PC-3 (cell line): ENCODE data around the gene RPL27. TPM values are rescaled to one million over a fixed set of nuclear protein-coding genes. Genes with fewer than 3 reads are reported as not detected.

Experiments used
- ATAC-seq: fragments of 200-7000 bp; cut with Tn5 transposase; 2 replicates; pipeline ENCODE4 v1.9.1; 2020; ENCODE audit warnings: mild to moderate bottlenecking, moderate library complexity
- BruUV-seq: library from RNA; stranded (reverse); fragments of 400-500 nt; replicated peaks from 2 replicates; lab custom pipeline; 2021; lab: Mats Ljungman, UMichigan
- CTCF ChIA-PET: fragments of 300-600 bp; sonication (Branson Sonifier 250); formaldehyde crosslinking; loops from one replicate; lab custom pipeline; 2022; ENCODE audit warnings: antibody characterized with exemption; lab: Charles Lee
- POLR2A ChIA-PET: fragments of 300-600 bp; sonication (Branson Sonifier 250); formaldehyde crosslinking; loops from one replicate; lab custom pipeline; 2022; ENCODE audit warnings: antibody characterized with exemption; ENCODE audit not compliant: unreplicated experiment; lab: Charles Lee
- DNase-seq: peaks from one replicate; pipeline ENCODE4 v3.0.0-alpha.2; 2015
- H2AFZ ChIP-seq: fragments of 300-600 bp; sonication (generic); 2 replicates; pipeline ENCODE4 v1.6.0; 2016; ENCODE audit warnings: antibody characterized with exemption, low read length
- H3F3A ChIP-seq: fragments of 300-600 bp; sonication (generic); one replicate; pipeline ENCODE4 v1.6.0; 2017; ENCODE audit warnings: antibody characterized with exemption, low read length, control low read depth, mild to moderate bottlenecking; ENCODE audit not compliant: unreplicated experiment
- H3K27ac ChIP-seq: fragments of 300-600 bp; sonication (generic); 2 replicates; pipeline ENCODE4 v1.5.1; 2016; ENCODE audit warnings: mild to moderate bottlenecking, low read length
- H3K27me3 ChIP-seq: fragments of 300-600 bp; sonication (generic); 2 replicates; pipeline ENCODE4 v1.6.1; 2016; ENCODE audit warnings: low read length, mixed read lengths
- H3K36me3 ChIP-seq: fragments of 300-600 bp; sonication (generic); 2 replicates; pipeline ENCODE4 v1.6.1; 2016; ENCODE audit warnings: low read depth, mixed run types, low read length, mixed read lengths
- H3K4me1 ChIP-seq: fragments of 300-600 bp; sonication (generic); 2 replicates; pipeline ENCODE4 v1.5.1; 2016; ENCODE audit warnings: low read length; ENCODE audit not compliant: insufficient read depth
- H3K4me2 ChIP-seq: fragments of 300-600 bp; sonication (generic); 2 replicates; pipeline ENCODE4 v1.6.0; 2016; ENCODE audit warnings: low read length
- H3K4me3 ChIP-seq: fragments of 300-600 bp; sonication (generic); 2 replicates; pipeline ENCODE4 v1.5.1; 2016; ENCODE audit warnings: mild to moderate bottlenecking, low read length, mixed read lengths
- H3K79me2 ChIP-seq: fragments of 300-600 bp; sonication (generic); 2 replicates; pipeline ENCODE4 v1.6.1; 2017; ENCODE audit warnings: low read length, mixed read lengths
- H3K9ac ChIP-seq: fragments of 300-600 bp; sonication (generic); 2 replicates; pipeline ENCODE4 v1.6.0; 2016; ENCODE audit warnings: mild to moderate bottlenecking, low read length
- H3K9me2 ChIP-seq: fragments of 300-600 bp; sonication (generic); replicated peaks from 2 replicates; pipeline ENCODE4 v1.6.1; 2016; ENCODE audit warnings: mixed run types, low read length, mixed read lengths
- H3K9me3 ChIP-seq: fragments of 300-600 bp; sonication (generic); 2 replicates; pipeline ENCODE4 v1.6.1; 2016; ENCODE audit warnings: low read length, mixed read lengths
- H4K20me1 ChIP-seq: fragments of 300-600 bp; sonication (generic); 2 replicates; pipeline ENCODE4 v1.6.1; 2016; ENCODE audit warnings: low read length, mixed read lengths
- CTCF ChIP-seq: fragments of 300-600 bp; sonication (generic); conservative IDR thresholded peaks from 2 replicates; pipeline ENCODE4 v1.5.1; 2017; ENCODE audit warnings: antibody characterized with exemption, low read depth, mild to moderate bottlenecking, low read length
- EZH2 ChIP-seq: fragments of 300-600 bp; sonication (generic); IDR thresholded peaks from one replicate; pipeline ENCODE4 v1.6.1; 2017; ENCODE audit warnings: antibody characterized with exemption, mild to moderate bottlenecking, low read length; ENCODE audit not compliant: unreplicated experiment
- EZH2phosphoT487 ChIP-seq: fragments of 300-600 bp; sonication (generic); IDR thresholded peaks from 2 replicates; pipeline ENCODE4 v1.6.1; 2018; ENCODE audit warnings: mild to moderate bottlenecking, antibody characterized with exemption, low read length, borderline replicate concordance
- intact Hi-C: fragments of 100-400 bp; cut with micrococcal nuclease; formaldehyde crosslinking; loops from 2 replicates; pipeline ENCODE4 v1.9.0; 2023
- total RNA-seq: library from RNA; depleted of rRNA; stranded (reverse); fragments of >200 nt; gene quantifications from 2 replicates; pipeline ENCODE4 v1.2.3, GENCODE V29; 2014

RPL27 gene
- total RNA-seq, 1 experiment from 2014 or later, result 784 TPM

- intact Hi-C loops, result no loop called here
- Histone ChIP-seq H3K4me2 (no peak overlapping the region), H3K36me3 (peaks cover 10% of the 10 kb centered on the region), H2AFZ (no peak overlapping the region), H3F3A (no peaks in the 10 kb centered on the region), H3K9ac (no peak overlapping the region), H3K27ac (no peak overlapping the region), H3K27me3 (no peaks in the 10 kb centered on the region), H3K4me3 (no peak overlapping the region), H3K79me2 (no peaks in the 10 kb centered on the region), H4K20me1 (no peaks in the 10 kb centered on the region), H3K9me3 (no peaks in the 10 kb centered on the region), H3K9me2 (no peaks in the 10 kb centered on the region), H3K4me1 (no peaks in the 10 kb centered on the region)
- TF ChIP-seq CTCF (no peak), EZH2 (no peak)
- BruUV-seq, result no TSS peak
- peak; percentile 45 for ATAC-seq
- DNase-seq, result no peak
- POLR2A ChIA-PET, result no interaction called here
- CTCF ChIA-PET, result no interaction called here
Measured at GRCh38 chr17:42953669-42954068, 44.5 kb upstream of the RPL27 start.

DNA sequence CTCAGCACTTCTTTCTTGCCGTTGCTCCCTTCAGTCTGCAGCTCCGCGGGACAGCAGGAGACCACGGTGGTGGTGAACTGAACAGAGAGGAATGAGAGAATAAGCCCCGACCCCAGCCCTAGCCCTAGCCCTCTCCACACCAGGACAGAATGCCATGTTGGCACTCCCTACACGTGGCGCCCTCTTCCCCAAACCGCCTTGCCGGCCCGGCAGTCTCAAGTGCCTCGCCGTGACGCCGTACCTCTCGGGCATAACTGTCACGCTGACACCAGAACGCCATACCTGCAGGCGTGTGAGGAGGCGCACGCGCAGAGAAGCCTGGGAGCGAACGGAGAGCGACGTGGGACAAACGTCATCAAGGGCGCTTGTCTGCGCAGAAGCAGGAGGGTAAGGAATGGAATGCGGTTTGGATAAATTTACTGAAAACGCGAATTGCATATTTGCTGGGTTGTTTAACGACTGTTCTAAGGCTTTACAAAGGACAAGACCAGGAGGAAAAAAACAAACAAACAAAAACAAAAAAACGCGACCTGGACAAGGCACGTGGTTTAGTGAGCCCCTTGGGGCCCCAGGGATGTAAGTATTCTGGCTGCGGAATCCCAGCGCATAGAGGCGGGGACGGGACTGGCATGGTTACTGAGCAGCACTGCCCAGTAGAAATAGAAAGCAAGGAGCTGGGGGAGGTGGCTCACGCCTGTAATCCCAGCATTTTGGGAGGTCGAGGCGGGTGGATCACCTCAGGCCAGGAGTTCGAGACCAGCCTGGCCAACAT is 33.9 kb upstream of the RPL27 start, which contains the start of gene AARSD1:
TSS of gene AARSD1 (minus strand) at position 294 of the 772 bp plus-strand sequence. CDS start at position 280, 14 bp downstream.
- Histone ChIP-seq H3K79me2 (peaks cover 26% of the 10 kb centered on the region), H3F3A (no peaks in the 10 kb centered on the region), H2AFZ (peak within 1 kb of the TSS; percentile 85), H3K27ac (peak within 1 kb of the TSS; percentile 55), H3K9me3 (no peaks in the 10 kb centered on the region), H3K9me2 (no peaks in the 10 kb centered on the region), H3K4me1 (peaks cover 12% of the 10 kb centered on the region), H3K4me2 (peak within 1 kb of the TSS; percentile 98), H4K20me1 (no peaks in the 10 kb centered on the region), H3K4me3 (peak within 1 kb of the TSS; percentile 87), H3K27me3 (no peaks in the 10 kb centered on the region), H3K36me3 (peaks cover 8% of the 10 kb centered on the region; the same call in 1 of the 2 replicates), H3K9ac (peak within 1 kb of the TSS; percentile 88)
- POLR2A ChIA-PET, result no interaction called here
- TF ChIP-seq EZH2, result no peak
- no peak for TF ChIP-seq EZH2phosphoT487
- TF ChIP-seq CTCF, result no peak
- intact Hi-C loops, result loop anchor here (2.0 kb wide), 1 partner anchor 34 kb away; the partner anchor contains the start of gene RPL27
- CTCF ChIA-PET, result interaction anchor here (0.7 kb wide), 1 partner anchor 42 kb away, joined by 10 read pairs; the partner anchor contains the start of gene IFI35
- ATAC-seq (peak; percentile 97), DNase-seq (peak; percentile 90)
- TSS peak; percentile 98 for BruUV-seq

GRCh38 chr17:42967925-42968324 is 30.3 kb upstream of the RPL27 start:
- Histone ChIP-seq H3K4me2 (no peak overlapping the region), H3K27me3 (no peaks in the 10 kb centered on the region), H3K4me1 (peaks cover 6% of the 10 kb centered on the region; the same call in 1 of the 2 replicates), H2AFZ (no peak overlapping the region), H3K79me2 (peaks cover 17% of the 10 kb centered on the region), H3F3A (no peaks in the 10 kb centered on the region), H3K9me2 (no peaks in the 10 kb centered on the region), H3K4me3 (no peak overlapping the region), H3K9ac (no peak overlapping the region), H3K9me3 (no peaks in the 10 kb centered on the region), H3K36me3 (no peaks in the 10 kb centered on the region), H3K27ac (no peak overlapping the region), H4K20me1 (no peaks in the 10 kb centered on the region)
- BruUV-seq, result no TSS peak
- no peak for ATAC-seq
- ChIA-PET CTCF (interaction anchor here (0.7 kb wide), 1 partner anchor 30 kb away, joined by 5 read pairs; the partner anchor contains the start of gene RPL27), POLR2A (no interaction called here)
- intact Hi-C loops, result no loop called here
- TF ChIP-seq EZH2 (no peak), EZH2phosphoT487 (no peak), CTCF (no peak)
- no peak for DNase-seq
